ENCODE data around the gene OVOL2.
A peak's percentile ranks its signal among the peaks of the same experiment; 100 is the strongest.
"Not testable (repeated sequence)": the region's sequence is repeated elsewhere in the genome, so short reads cannot be mapped to it uniquely, and the experiment has no call there.

OVOL2 gene

GRCh38 chr20:18057101-18057993 lies at the start of gene OVOL2:
TSS of gene OVOL2 (minus strand) at chr20:18057916. CDS start at chr20:18057634, 282 bp downstream.
- H3K4me3 ChIP-seq (ENCODE audit: low read depth in 1 of 2, low read length in 2 of 2): peak within 1 kb of the TSS in 1 of 2 donors; percentile 31
- no peak within 1 kb of the TSS for H3K9ac ChIP-seq (ENCODE audit: low read length)
- peaks cover 36 to 58% of the 10 kb centered on the region in 2 donors for H3K27me3 ChIP-seq (ENCODE audit: control insufficient read depth in 1 of 2, insufficient read depth in 2 of 2, low read length in 2 of 2)
- peaks cover 4% of the 10 kb centered on the region for H3K4me1 ChIP-seq (ENCODE audit: insufficient read depth, low read length)
- H3K36me3 ChIP-seq (ENCODE audit: insufficient read depth, low read length): no peaks in the 10 kb centered on the region
- H3K27ac ChIP-seq (ENCODE audit: low read depth, low read length): no peak within 1 kb of the TSS
- no peaks in the 10 kb centered on the region for H3K9me3 ChIP-seq (ENCODE audit: low read length)

- no peak overlapping the region for H3K27ac ChIP-seq (ENCODE audit: low read depth, low read length)
- H3K4me3 ChIP-seq (ENCODE audit: low read depth in 1 of 2, low read length in 2 of 2): no peak overlapping the region
- H3K27me3 ChIP-seq (ENCODE audit: control insufficient read depth in 1 of 2, insufficient read depth in 2 of 2, low read length in 2 of 2): no peaks in the 10 kb centered on the region
- H3K4me1 ChIP-seq (ENCODE audit: insufficient read depth, low read length): no peaks in the 10 kb centered on the region
- no peaks in the 10 kb centered on the region for H3K9me3 ChIP-seq (ENCODE audit: low read length)
- no peaks in the 10 kb centered on the region for H3K36me3 ChIP-seq (ENCODE audit: insufficient read depth, low read length)
- no peak overlapping the region for H3K9ac ChIP-seq (ENCODE audit: low read length)
These were observed 45.8 kb upstream of the OVOL2 start for GRCh38 chr20:18103497-18103896.

GRCh38 chr20:18101125-18101810 lies 43.6 kb upstream of the OVOL2 start:
- H3K9me3 ChIP-seq (ENCODE audit: low read length): no peaks in the 10 kb centered on the region
- no peaks in the 10 kb centered on the region for H3K4me1 ChIP-seq (ENCODE audit: insufficient read depth, low read length)
- H3K36me3 ChIP-seq (ENCODE audit: insufficient read depth, low read length): no peaks in the 10 kb centered on the region
- no peak overlapping the region for H3K4me3 ChIP-seq (ENCODE audit: low read depth in 1 of 2, low read length in 2 of 2)
- H3K27ac ChIP-seq (ENCODE audit: low read depth, low read length): no peak overlapping the region
- no peak overlapping the region for H3K9ac ChIP-seq (ENCODE audit: low read length)
- H3K27me3 ChIP-seq (ENCODE audit: control insufficient read depth in 1 of 2, insufficient read depth in 2 of 2, low read length in 2 of 2): no peaks in the 10 kb centered on the region

DNA sequence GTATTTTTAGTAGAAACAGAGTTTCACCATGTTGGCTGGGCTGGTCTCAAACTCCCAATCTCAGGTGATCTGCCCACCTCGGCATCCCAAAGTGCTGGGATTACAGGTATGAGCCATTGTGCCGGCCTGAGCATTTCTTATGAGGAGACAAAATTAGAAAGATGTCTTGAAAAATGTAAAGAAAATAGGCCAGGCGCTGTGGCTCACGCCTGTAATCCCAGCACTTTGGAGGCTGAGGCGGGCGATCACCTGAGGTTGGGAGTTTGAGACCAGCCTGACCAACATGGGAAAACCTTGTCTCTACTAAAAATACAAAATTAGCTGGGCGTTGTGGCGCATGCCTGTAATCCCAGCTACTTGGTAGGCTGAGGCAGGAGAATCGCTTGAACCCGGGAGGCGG lies 42.9 kb upstream of the OVOL2 start:
- H3K36me3 ChIP-seq (ENCODE audit: insufficient read depth, low read length); H3K4me3 ChIP-seq (ENCODE audit: low read depth in 1 of 2, low read length in 2 of 2); H3K9me3 ChIP-seq (ENCODE audit: low read length); H3K27me3 ChIP-seq (ENCODE audit: control insufficient read depth in 1 of 2, insufficient read depth in 2 of 2, low read length in 2 of 2); H3K27ac ChIP-seq (ENCODE audit: low read depth, low read length); H3K4me1 ChIP-seq (ENCODE audit: insufficient read depth, low read length); H3K9ac ChIP-seq (ENCODE audit: low read length): not testable (repeated sequence)

DNA sequence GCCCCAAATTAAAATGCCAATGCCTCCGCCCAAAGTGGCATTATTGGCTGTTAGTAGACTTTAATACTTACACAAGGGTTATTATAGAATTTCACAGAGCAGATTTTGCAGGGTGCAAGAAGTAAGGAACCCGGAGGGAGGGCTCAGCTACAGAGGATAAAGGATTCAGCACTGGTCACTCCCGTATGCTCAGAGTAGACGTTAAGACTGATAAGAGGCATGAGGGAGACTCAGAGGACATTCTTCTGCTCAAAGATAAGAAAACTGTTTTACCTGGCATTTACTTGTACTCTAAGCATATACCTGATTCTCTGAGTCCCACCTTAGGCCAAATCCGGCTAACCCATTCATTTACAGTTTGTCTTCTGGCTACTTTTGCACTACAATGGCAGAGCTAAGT lies 36.5 kb upstream of the OVOL2 start:
- Histone ChIP-seq H3K27ac (ENCODE audit: low read depth, low read length) (no peak overlapping the region), H3K4me3 (ENCODE audit: low read depth in 1 of 2, low read length in 2 of 2) (no peak overlapping the region), H3K27me3 (ENCODE audit: control insufficient read depth in 1 of 2, insufficient read depth in 2 of 2, low read length in 2 of 2) (no peaks in the 10 kb centered on the region), H3K36me3 (ENCODE audit: insufficient read depth, low read length) (no peaks in the 10 kb centered on the region), H3K4me1 (ENCODE audit: insufficient read depth, low read length) (no peaks in the 10 kb centered on the region), H3K9me3 (ENCODE audit: low read length) (no peaks in the 10 kb centered on the region), H3K9ac (ENCODE audit: low read length) (no peak overlapping the region)

GRCh38 chr20:18093388-18093787 lies 35.7 kb upstream of the OVOL2 start:
- Histone ChIP-seq H3K4me1 (ENCODE audit: insufficient read depth, low read length) (no peaks in the 10 kb centered on the region), H3K36me3 (ENCODE audit: insufficient read depth, low read length) (no peaks in the 10 kb centered on the region), H3K27me3 (ENCODE audit: control insufficient read depth in 1 of 2, insufficient read depth in 2 of 2, low read length in 2 of 2) (no peaks in the 10 kb centered on the region), H3K9me3 (ENCODE audit: low read length) (no peaks in the 10 kb centered on the region), H3K4me3 (ENCODE audit: low read depth in 1 of 2, low read length in 2 of 2) (no peak overlapping the region), H3K9ac (ENCODE audit: low read length) (no peak overlapping the region), H3K27ac (ENCODE audit: low read depth, low read length) (no peak overlapping the region)

DNA sequence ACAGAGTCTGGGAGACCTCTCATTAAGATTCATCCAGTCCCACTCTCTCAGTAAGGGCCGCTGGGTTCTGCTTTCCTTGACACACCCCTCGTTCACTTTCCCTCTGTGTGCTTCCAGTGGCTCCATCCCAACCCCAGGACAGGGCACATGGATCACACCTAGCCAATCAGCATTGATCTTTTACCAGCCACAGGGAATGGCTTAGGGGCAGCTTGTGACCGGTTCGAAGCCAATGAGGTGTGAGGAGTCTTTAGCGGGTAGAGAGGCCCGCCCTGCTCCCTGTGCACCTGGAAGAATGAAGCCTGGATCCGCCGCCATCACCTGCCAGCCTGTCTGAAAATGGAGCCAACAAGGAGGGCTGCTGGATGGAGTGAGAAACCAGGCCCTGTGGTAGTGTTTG lies 35.2 kb upstream of the OVOL2 start:
- Histone ChIP-seq H3K9ac (ENCODE audit: low read length) (no peak overlapping the region), H3K4me3 (ENCODE audit: low read depth in 1 of 2, low read length in 2 of 2) (no peak overlapping the region), H3K4me1 (ENCODE audit: insufficient read depth, low read length) (no peaks in the 10 kb centered on the region), H3K27ac (ENCODE audit: low read depth, low read length) (no peak overlapping the region), H3K9me3 (ENCODE audit: low read length) (no peaks in the 10 kb centered on the region), H3K27me3 (ENCODE audit: control insufficient read depth in 1 of 2, insufficient read depth in 2 of 2, low read length in 2 of 2) (no peaks in the 10 kb centered on the region), H3K36me3 (ENCODE audit: insufficient read depth, low read length) (no peaks in the 10 kb centered on the region)

GRCh38 chr20:18091623-18092022 lies 33.9 kb upstream of the OVOL2 start:
- H3K27ac ChIP-seq (ENCODE audit: low read depth, low read length): no peak overlapping the region
- H3K9me3 ChIP-seq (ENCODE audit: low read length): no peaks in the 10 kb centered on the region
- no peaks in the 10 kb centered on the region for H3K4me1 ChIP-seq (ENCODE audit: insufficient read depth, low read length)
- H3K9ac ChIP-seq (ENCODE audit: low read length): no peak overlapping the region
- no peak overlapping the region for H3K4me3 ChIP-seq (ENCODE audit: low read depth in 1 of 2, low read length in 2 of 2)
- no peaks in the 10 kb centered on the region for H3K27me3 ChIP-seq (ENCODE audit: control insufficient read depth in 1 of 2, insufficient read depth in 2 of 2, low read length in 2 of 2)
- no peaks in the 10 kb centered on the region for H3K36me3 ChIP-seq (ENCODE audit: insufficient read depth, low read length)

DNA sequence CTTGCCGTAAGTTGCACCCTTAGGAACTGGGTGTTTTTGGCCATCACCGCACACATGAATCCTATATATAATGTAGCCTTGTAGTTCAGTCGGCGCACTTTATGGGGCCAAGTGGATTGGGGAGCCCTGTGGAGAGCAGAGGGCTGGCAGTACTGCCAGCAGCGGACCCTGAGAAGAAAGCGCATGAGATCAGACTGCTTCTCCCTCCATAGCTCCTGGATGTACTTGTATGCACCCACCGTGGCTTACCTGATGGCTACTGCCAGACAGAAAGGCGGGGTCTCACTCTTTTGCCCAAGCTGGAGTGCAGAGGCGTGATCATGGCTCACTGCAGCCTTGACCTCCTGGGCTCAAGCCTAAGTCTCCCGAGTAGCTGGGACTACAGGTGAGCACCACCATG lies 32.8 kb upstream of the OVOL2 start:
- no peak overlapping the region for H3K9ac ChIP-seq (ENCODE audit: low read length)
- H3K36me3 ChIP-seq (ENCODE audit: insufficient read depth, low read length): no peaks in the 10 kb centered on the region
- H3K4me1 ChIP-seq (ENCODE audit: insufficient read depth, low read length): no peaks in the 10 kb centered on the region
- H3K27ac ChIP-seq (ENCODE audit: low read depth, low read length): no peak overlapping the region
- no peak overlapping the region for H3K4me3 ChIP-seq (ENCODE audit: low read depth in 1 of 2, low read length in 2 of 2)
- no peaks in the 10 kb centered on the region for H3K9me3 ChIP-seq (ENCODE audit: low read length)
- H3K27me3 ChIP-seq (ENCODE audit: control insufficient read depth in 1 of 2, insufficient read depth in 2 of 2, low read length in 2 of 2): no peaks in the 10 kb centered on the region

- no peaks in the 10 kb centered on the region for H3K9me3 ChIP-seq (ENCODE audit: low read length)
- no peaks in the 10 kb centered on the region for H3K36me3 ChIP-seq (ENCODE audit: insufficient read depth, low read length)
- H3K27me3 ChIP-seq (ENCODE audit: control insufficient read depth in 1 of 2, insufficient read depth in 2 of 2, low read length in 2 of 2): no peaks in the 10 kb centered on the region
- H3K27ac ChIP-seq (ENCODE audit: low read depth, low read length): no peak overlapping the region
- no peak overlapping the region for H3K9ac ChIP-seq (ENCODE audit: low read length)
- no peaks in the 10 kb centered on the region for H3K4me1 ChIP-seq (ENCODE audit: insufficient read depth, low read length)
- H3K4me3 ChIP-seq (ENCODE audit: low read depth in 1 of 2, low read length in 2 of 2): no peak overlapping the region
These were observed 32.3 kb upstream of the OVOL2 start for GRCh38 chr20:18090044-18090443.

GRCh38 chr20:18088841-18089240 lies 31.1 kb upstream of the OVOL2 start:
- not testable (repeated sequence) for H3K4me3 ChIP-seq (ENCODE audit: low read depth in 1 of 2, low read length in 2 of 2); H3K9me3 ChIP-seq (ENCODE audit: low read length); H3K4me1 ChIP-seq (ENCODE audit: insufficient read depth, low read length); H3K9ac ChIP-seq (ENCODE audit: low read length); H3K36me3 ChIP-seq (ENCODE audit: insufficient read depth, low read length); H3K27me3 ChIP-seq (ENCODE audit: control insufficient read depth in 1 of 2, insufficient read depth in 2 of 2, low read length in 2 of 2); H3K27ac ChIP-seq (ENCODE audit: low read depth, low read length)

GRCh38 chr20:18088298-18088697 lies 30.6 kb upstream of the OVOL2 start:
- H3K27me3 ChIP-seq (ENCODE audit: control insufficient read depth in 1 of 2, insufficient read depth in 2 of 2, low read length in 2 of 2); H3K36me3 ChIP-seq (ENCODE audit: insufficient read depth, low read length); H3K27ac ChIP-seq (ENCODE audit: low read depth, low read length); H3K4me1 ChIP-seq (ENCODE audit: insufficient read depth, low read length); H3K9ac ChIP-seq (ENCODE audit: low read length); H3K4me3 ChIP-seq (ENCODE audit: low read depth in 1 of 2, low read length in 2 of 2); H3K9me3 ChIP-seq (ENCODE audit: low read length): not testable (repeated sequence)

All from muscle layer of colon (tissue), 2 donors.